Omental fat pad (tissue), 4 donors: ENCODE measurements around the gene PCNX4. TPM values are rescaled to one million over a fixed set of nuclear protein-coding genes. Genes with fewer than 3 reads are reported as not detected.
A peak's percentile ranks its signal among the peaks of the same experiment; 100 is the strongest.

ENCODE experiments used
- ATAC-seq: fragments of 150-250 bp; one replicate; pipeline ENCODE4 v1.9.1; 2016; ENCODE audit warnings: mild to moderate bottlenecking, moderate library complexity; ENCODE audit not compliant: low FRiP score
- DNase-seq: peaks from one replicate; pipeline ENCODE4 v3.0.0-alpha.2; 2019; ENCODE audit warnings: low spot score
- CTCF ChIP-seq, 3 donors: fragments of 450-650 bp; IDR thresholded peaks; one replicate each; pipeline ENCODE4 v1.5.1; 2016 to 2017; ENCODE audit warnings: antibody characterized with exemption in 3 of 3, mild to moderate bottlenecking in 3 of 3, moderate library complexity in 2 of 3
- total RNA-seq, 4 donors: library from RNA; depleted of rRNA; stranded (reverse); fragments of >200 nt; gene quantifications; one replicate each; pipeline ENCODE4 v1.1.0, GENCODE V29; 2016

PCNX4 gene
- total RNA-seq, 4 donors from 2014 or later = 42.3 to 70.5 (median 53.3) TPM

DNA sequence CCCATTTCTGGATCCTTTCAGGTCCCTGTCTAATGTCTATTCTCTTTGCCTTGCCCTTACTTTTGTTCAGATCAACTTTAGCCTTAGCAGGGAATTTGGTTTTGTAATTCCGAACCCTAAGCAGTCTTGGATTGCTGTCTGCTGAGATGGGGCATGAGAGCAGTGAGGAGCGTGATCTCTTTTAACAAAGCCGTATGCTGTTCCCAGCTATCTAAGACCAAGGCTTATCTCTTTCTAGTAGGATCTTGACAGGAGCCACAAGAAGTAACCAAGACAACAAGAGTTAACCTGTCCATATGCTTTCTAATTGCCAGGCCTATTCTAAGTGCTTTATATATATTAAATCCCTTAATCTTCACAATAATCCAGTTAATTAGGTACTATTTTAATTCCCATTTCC, 78.0 kb downstream of the PCNX4 start:
- TF ChIP-seq CTCF (IDR thresholded peaks at IDR 0.05) = no peak
- DNase-seq (no peak), ATAC-seq (no peak)

- ATAC-seq (no peak), DNase-seq (no peak)
- TF ChIP-seq CTCF (IDR thresholded peaks at IDR 0.05) = no peak
These were observed 79.2 kb downstream of the PCNX4 start for GRCh38 chr14:60170948-60171347.

GRCh38 chr14:60171690-60172089, 80.0 kb downstream of the PCNX4 start:
- ATAC-seq = no peak
- no peak for TF ChIP-seq CTCF (IDR thresholded peaks at IDR 0.05)
- no peak for DNase-seq

- ATAC-seq = no peak
- no peak for DNase-seq
- no peak for TF ChIP-seq CTCF (IDR thresholded peaks at IDR 0.05)
These were observed 82.9 kb downstream of the PCNX4 start for GRCh38 chr14:60174352-60175254.

GRCh38 chr14:60175255-60175902, 83.7 kb downstream of the PCNX4 start:
- DNase-seq (no peak), ATAC-seq (peak; percentile 45)
- TF ChIP-seq CTCF (IDR thresholded peaks at IDR 0.05) = no peak

DNA sequence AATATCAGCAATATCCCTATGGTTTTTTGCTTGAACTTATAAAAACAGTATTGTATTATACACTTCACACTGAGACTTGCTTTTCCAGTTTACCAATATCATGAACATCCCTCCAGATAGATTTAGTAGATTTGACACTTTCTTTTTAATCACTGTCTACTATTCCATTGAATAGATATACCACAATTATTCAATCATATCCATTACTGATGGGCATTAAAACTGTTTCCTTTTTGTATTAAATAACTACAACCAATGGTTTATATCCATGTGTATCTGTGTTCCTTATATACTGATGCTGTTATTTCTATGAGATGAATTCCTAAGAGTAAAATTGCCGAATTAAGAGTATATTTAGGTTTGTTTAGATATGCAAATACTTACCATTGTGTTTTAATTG, 86.4 kb downstream of the PCNX4 start:
- no peak for TF ChIP-seq CTCF (IDR thresholded peaks at IDR 0.05)
- no peak for DNase-seq
- ATAC-seq = no peak
